ENCODE results near the gene UBASH3B.
"Not testable (repeated sequence)": the region's sequence is repeated elsewhere in the genome, so short reads cannot be mapped to it uniquely, and the experiment has no call there.

The UBASH3B gene

GRCh38 chr11:122848186-122848585 lies 192.7 kb downstream of the UBASH3B start:
- in situ Hi-C loops (cut with HindIII; ENCODE audit: low pct_ligation_motif_present, low pct_unique_long_range_greater_than_20kb, low sequenced_read_pairs) = no loop called here
- no peak for DNase-seq

- DNase-seq = no peak
- in situ Hi-C loops (cut with HindIII; ENCODE audit: low pct_ligation_motif_present, low pct_unique_long_range_greater_than_20kb, low sequenced_read_pairs) = no loop called here
Measured at GRCh38 chr11:122850076-122850631, 194.6 kb downstream of the UBASH3B start.

- in situ Hi-C loops (cut with HindIII; ENCODE audit: low pct_ligation_motif_present, low pct_unique_long_range_greater_than_20kb, low sequenced_read_pairs) = no loop called here
Measured at GRCh38 chr11:122851366-122851966, 195.9 kb downstream of the UBASH3B start.

GRCh38 chr11:122852074-122852795 lies 196.7 kb downstream of the UBASH3B start:
- in situ Hi-C loops (cut with HindIII; ENCODE audit: low pct_ligation_motif_present, low pct_unique_long_range_greater_than_20kb, low sequenced_read_pairs) = no loop called here
- DNase-seq = no peak

More at GRCh38 chr11:122851366-122851966, 195.9 kb downstream of the UBASH3B start:
- no peak for DNase-seq

GRCh38 chr11:122852796-122853160 lies 197.3 kb downstream of the UBASH3B start:
- in situ Hi-C loops (cut with HindIII; ENCODE audit: low pct_ligation_motif_present, low pct_unique_long_range_greater_than_20kb, low sequenced_read_pairs) = no loop called here
- no peak for DNase-seq

- DNase-seq = no peak
- in situ Hi-C loops (cut with HindIII; ENCODE audit: low pct_ligation_motif_present, low pct_unique_long_range_greater_than_20kb, low sequenced_read_pairs) = no loop called here
Measured at GRCh38 chr11:122853261-122853660, 197.7 kb downstream of the UBASH3B start.

GRCh38 chr11:122853971-122854446 lies 198.5 kb downstream of the UBASH3B start:
- in situ Hi-C loops (cut with HindIII; ENCODE audit: low pct_ligation_motif_present, low pct_unique_long_range_greater_than_20kb, low sequenced_read_pairs) = no loop called here

GRCh38 chr11:122861631-122862030 lies 206.1 kb downstream of the UBASH3B start:
- in situ Hi-C loops (cut with HindIII; ENCODE audit: low pct_ligation_motif_present, low pct_unique_long_range_greater_than_20kb, low sequenced_read_pairs) = no loop called here
- no peak for DNase-seq

More at GRCh38 chr11:122853971-122854446, 198.5 kb downstream of the UBASH3B start:
- DNase-seq = peak; percentile 79

- in situ Hi-C loops (cut with HindIII; ENCODE audit: low pct_ligation_motif_present, low pct_unique_long_range_greater_than_20kb, low sequenced_read_pairs) = no loop called here
Measured at GRCh38 chr11:122862091-122862490, 206.6 kb downstream of the UBASH3B start.

GRCh38 chr11:122863154-122863553 lies 207.6 kb downstream of the UBASH3B start:
- in situ Hi-C loops (cut with HindIII; ENCODE audit: low pct_ligation_motif_present, low pct_unique_long_range_greater_than_20kb, low sequenced_read_pairs); DNase-seq: not testable (repeated sequence)

More at GRCh38 chr11:122862091-122862490, 206.6 kb downstream of the UBASH3B start:
- DNase-seq = no peak

GRCh38 chr11:122863704-122864326 lies 208.3 kb downstream of the UBASH3B start:
- in situ Hi-C loops (cut with HindIII; ENCODE audit: low pct_ligation_motif_present, low pct_unique_long_range_greater_than_20kb, low sequenced_read_pairs) = no loop called here
- DNase-seq = peak; percentile 31
